Uterus (tissue), 2 donors: ENCODE data around the gene SLC35B2.

Experiments used
- CTCF ChIP-seq, 4 experiments: fragments of 200-600 bp in 2 of 4; fragments of 450-650 bp in 2 of 4; sonication (generic) in 2 of 4; IDR thresholded peaks; one replicate each; pipeline ENCODE4 v1.5.1; 2016 to 2019; ENCODE audit warnings: antibody characterized with exemption in 4 of 4, mild to moderate bottlenecking in 2 of 4, moderate library complexity in 1 of 4
- POLR2A ChIP-seq, 2 donors: fragments of 450-650 bp; IDR thresholded peaks; one replicate each; pipeline ENCODE4 v1.6.1; 2016; ENCODE audit warnings: antibody characterized with exemption in 2 of 2, mild to moderate bottlenecking in 1 of 2, moderate library complexity in 1 of 2

GRCh38 chr6:44207966-44208365 is 49.4 kb downstream of the SLC35B2 start:
- no peak for TF ChIP-seq POLR2A (IDR thresholded peaks at IDR 0.05)
- no peak for TF ChIP-seq CTCF (IDR thresholded peaks at IDR 0.05)
